ENCODE data around the gene ROM1.

- TF ChIP-seq CTCF (IDR thresholded peaks at IDR 0.05; ENCODE audit: extremely low read depth in 1 of 2, insufficient read depth in 1 of 2, low read depth in 1 of 2, low read length in 2 of 2) (no peak), EZH2 (IDR thresholded peaks at IDR 0.05; ENCODE audit: borderline replicate concordance, low read depth, low read length, severe bottlenecking) (no peak), JUN (IDR thresholded peaks at IDR 0.05; ENCODE audit: borderline replicate concordance, insufficient read depth, insufficient read length, low read depth) (peak; percentile 68), POLR2AphosphoS5 (IDR thresholded peaks at IDR 0.05; ENCODE audit: insufficient read depth, low read depth, low read length) (peak; percentile 98), MYC (IDR thresholded peaks at IDR 0.05; ENCODE audit: low read depth, low read length) (peak; percentile 65)
Observed at GRCh38 chr11:62621567-62622470, 8.8 kb downstream of the ROM1 start, which contains the start of gene B3GAT3.

All from endothelial cell of umbilical vein (primary cell).